Stomach smooth muscle (tissue), 2 donors: Measurements from ENCODE around the gene FUCA1.
A peak's percentile ranks its signal among the peaks of the same experiment; 100 is the strongest.
"Not testable (repeated sequence)": the region's sequence is repeated elsewhere in the genome, so short reads cannot be mapped to it uniquely, and the experiment has no call there.

Experiments used
- H3K27ac ChIP-seq: one replicate; pipeline ENCODE4 v1.7.0; 2013; ENCODE audit warnings: mild to moderate bottlenecking, low read length, inconsistent platforms
- H3K27me3 ChIP-seq, 2 donors: one replicate each; pipeline ENCODE4 v1.7.0; 2013; ENCODE audit warnings: low read length in 2 of 2; ENCODE audit not compliant: insufficient read depth in 2 of 2, control insufficient read depth in 1 of 2
- H3K36me3 ChIP-seq, 2 donors: one replicate each; pipeline ENCODE4 v1.7.0; 2013; ENCODE audit warnings: low read length in 2 of 2; ENCODE audit not compliant: control insufficient read depth in 2 of 2, insufficient read depth in 2 of 2
- H3K4me1 ChIP-seq: one replicate; pipeline ENCODE4 v1.7.0; 2013; ENCODE audit warnings: low read length; ENCODE audit not compliant: control insufficient read depth, insufficient read depth
- H3K4me3 ChIP-seq, 2 donors: one replicate each; pipeline ENCODE4 v1.7.0; 2013; ENCODE audit warnings: low read length in 2 of 2
- H3K9ac ChIP-seq, 2 donors: one replicate each; pipeline ENCODE4 v1.7.0; 2013; ENCODE audit warnings: low read length in 2 of 2, mild to moderate bottlenecking in 1 of 2
- H3K9me3 ChIP-seq, 2 donors: one replicate each; pipeline ENCODE4 v1.7.0; 2013; ENCODE audit warnings: low read length in 2 of 2; ENCODE audit not compliant: control insufficient read depth in 2 of 2
- donor health status: healthy.
- donor health status: Pancreatic carcinoma.

The FUCA1 gene

GRCh38 chr1:23908453-23909341 lies 40.6 kb upstream of the FUCA1 start:
- no peak overlapping the region for H3K4me3 ChIP-seq
- no peaks in the 10 kb centered on the region for H3K36me3 ChIP-seq
- H3K27ac ChIP-seq: no peak overlapping the region
- H3K9ac ChIP-seq: no peak overlapping the region
- no peaks in the 10 kb centered on the region for H3K9me3 ChIP-seq
- H3K27me3 ChIP-seq: peaks cover 18 to 24% of the 10 kb centered on the region in 2 donors
- H3K4me1 ChIP-seq: no peaks in the 10 kb centered on the region

GRCh38 chr1:23906731-23907130 lies 38.6 kb upstream of the FUCA1 start:
- H3K27me3 ChIP-seq: peaks cover 22 to 26% of the 10 kb centered on the region in 2 donors
- H3K27ac ChIP-seq: no peak overlapping the region
- no peaks in the 10 kb centered on the region for H3K9me3 ChIP-seq
- H3K4me1 ChIP-seq: peaks cover 5% of the 10 kb centered on the region
- H3K9ac ChIP-seq: no peak overlapping the region
- no peak overlapping the region for H3K4me3 ChIP-seq
- H3K36me3 ChIP-seq: no peaks in the 10 kb centered on the region

- H3K9me3 ChIP-seq: no peaks in the 10 kb centered on the region
- H3K4me3 ChIP-seq: no peak overlapping the region
Measured at GRCh38 chr1:23905461-23906025, 37.5 kb upstream of the FUCA1 start.

GRCh38 chr1:23904748-23905357 lies 36.8 kb upstream of the FUCA1 start:
- Histone ChIP-seq H3K9ac (no peak overlapping the region), H3K4me3 (no peak overlapping the region), H3K27ac (no peak overlapping the region), H3K27me3 (peaks cover 22 to 26% of the 10 kb centered on the region in 2 donors), H3K9me3 (no peaks in the 10 kb centered on the region), H3K36me3 (no peaks in the 10 kb centered on the region), H3K4me1 (peaks cover 5% of the 10 kb centered on the region)

More at GRCh38 chr1:23905461-23906025, 37.5 kb upstream of the FUCA1 start:
- Histone ChIP-seq H3K9ac (no peak overlapping the region), H3K36me3 (no peaks in the 10 kb centered on the region), H3K27ac (no peak overlapping the region), H3K4me1 (peaks cover 5% of the 10 kb centered on the region), H3K27me3 (peaks cover 22 to 26% of the 10 kb centered on the region in 2 donors)

- H3K4me3 ChIP-seq: no peak overlapping the region
- H3K27me3 ChIP-seq: peaks cover 17 to 18% of the 10 kb centered on the region in 2 donors
- no peaks in the 10 kb centered on the region for H3K36me3 ChIP-seq
- no peak overlapping the region for H3K9ac ChIP-seq
- no peak overlapping the region for H3K27ac ChIP-seq
- H3K4me1 ChIP-seq: peaks cover 5% of the 10 kb centered on the region
- no peaks in the 10 kb centered on the region for H3K9me3 ChIP-seq
Measured at GRCh38 chr1:23903754-23904153, 35.7 kb upstream of the FUCA1 start.

GRCh38 chr1:23902321-23903278 lies 34.5 kb upstream of the FUCA1 start:
- H3K9ac ChIP-seq: peak overlapping the region in 1 of 2 donors; percentile 36
- no peaks in the 10 kb centered on the region for H3K36me3 ChIP-seq
- peaks cover 5% of the 10 kb centered on the region for H3K4me1 ChIP-seq
- peaks cover 13 to 16% of the 10 kb centered on the region in 2 donors for H3K27me3 ChIP-seq
- no peaks in the 10 kb centered on the region for H3K9me3 ChIP-seq
- H3K4me3 ChIP-seq: peak overlapping the region in 1 of 2 donors; percentile 64
- H3K27ac ChIP-seq: no peak overlapping the region

- H3K27ac ChIP-seq, H3K9ac ChIP-seq, H3K4me1 ChIP-seq, H3K9me3 ChIP-seq, H3K36me3 ChIP-seq, H3K4me3 ChIP-seq: not testable (repeated sequence)
- peaks cover 10 to 13% of the 10 kb centered on the region in 2 donors for H3K27me3 ChIP-seq
Measured at GRCh38 chr1:23900017-23900416, 31.9 kb upstream of the FUCA1 start.

- no peaks in the 10 kb centered on the region for H3K9me3 ChIP-seq
- H3K36me3 ChIP-seq: no peaks in the 10 kb centered on the region
- H3K27ac ChIP-seq: no peak overlapping the region
- H3K9ac ChIP-seq: no peak overlapping the region
- H3K27me3 ChIP-seq: peaks cover 4% of the 10 kb centered on the region in 2 donors
- peaks cover 5% of the 10 kb centered on the region for H3K4me1 ChIP-seq
- no peak overlapping the region for H3K4me3 ChIP-seq
Measured at GRCh38 chr1:23899070-23899469, 31.0 kb upstream of the FUCA1 start.

- Histone ChIP-seq H3K9ac (no peak overlapping the region), H3K4me1 (no peaks in the 10 kb centered on the region), H3K27ac (no peak overlapping the region), H3K9me3 (no peaks in the 10 kb centered on the region), H3K27me3 (no peaks in the 10 kb centered on the region), H3K4me3 (no peak overlapping the region), H3K36me3 (no peaks in the 10 kb centered on the region)
Measured at GRCh38 chr1:23897083-23897482, 29.0 kb upstream of the FUCA1 start.

- Histone ChIP-seq H3K27ac (no peak overlapping the region), H3K27me3 (no peaks in the 10 kb centered on the region), H3K4me1 (no peaks in the 10 kb centered on the region), H3K36me3 (no peaks in the 10 kb centered on the region), H3K9me3 (no peaks in the 10 kb centered on the region), H3K9ac (no peak overlapping the region), H3K4me3 (no peak overlapping the region)
Measured at GRCh38 chr1:23896491-23896890, 28.4 kb upstream of the FUCA1 start.
